SU-DHL-6 (cell line): ENCODE data around the gene RIN3.

Experiments
- EZH2phosphoT487 ChIP-seq: fragments of 200-600 bp; sonication (generic), shearing (Covaris generic); conservative IDR thresholded peaks from 2 replicates; pipeline ENCODE4 v1.6.1; 2018; ENCODE audit warnings: mild to moderate bottlenecking, antibody characterized with exemption, low read length, moderate library complexity, mixed read lengths
- TF ChIP-seq, protein P1 (sequence below): fragments of 200-600 bp; sonication (generic); IDR thresholded peaks from one replicate; pipeline ENCODE4 v1.5.1; 2017; ENCODE audit warnings: antibody characterized with exemption, mild to moderate bottlenecking, low read length, moderate library complexity; ENCODE audit not compliant: insufficient read depth, poor library complexity, severe bottlenecking

DNA sequence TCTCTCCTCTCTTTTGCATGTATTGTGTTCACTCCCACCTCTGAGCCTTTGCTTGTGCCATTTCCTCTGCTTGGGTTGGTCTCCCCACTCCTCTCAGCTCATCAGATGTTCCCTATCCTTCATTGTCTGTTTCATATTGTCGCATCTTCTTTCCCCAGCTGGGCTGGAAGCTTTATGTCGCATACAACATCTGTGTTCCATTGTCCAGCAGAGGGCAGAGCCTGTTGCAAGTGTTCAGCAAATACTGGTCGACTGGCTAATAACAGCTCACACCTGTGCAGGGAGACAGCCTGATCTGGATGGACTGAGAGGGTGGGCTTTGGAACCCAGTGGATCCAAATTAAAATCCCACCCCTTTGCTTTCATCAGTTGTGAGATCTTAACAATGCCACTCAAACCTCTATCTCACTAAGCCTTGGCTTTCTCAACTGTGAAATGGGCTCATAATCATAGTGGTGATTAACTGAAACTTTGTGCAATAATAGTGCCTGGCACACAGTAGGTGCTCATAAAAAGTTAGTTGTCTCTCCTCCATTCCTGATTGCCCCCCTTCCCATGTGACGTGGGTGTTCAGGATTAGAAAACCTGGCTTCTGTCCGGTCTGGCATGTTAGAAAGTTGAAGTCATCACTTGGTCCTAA lies 75.8 kb downstream of the RIN3 start:
- TF ChIP-seq, protein P1, sequence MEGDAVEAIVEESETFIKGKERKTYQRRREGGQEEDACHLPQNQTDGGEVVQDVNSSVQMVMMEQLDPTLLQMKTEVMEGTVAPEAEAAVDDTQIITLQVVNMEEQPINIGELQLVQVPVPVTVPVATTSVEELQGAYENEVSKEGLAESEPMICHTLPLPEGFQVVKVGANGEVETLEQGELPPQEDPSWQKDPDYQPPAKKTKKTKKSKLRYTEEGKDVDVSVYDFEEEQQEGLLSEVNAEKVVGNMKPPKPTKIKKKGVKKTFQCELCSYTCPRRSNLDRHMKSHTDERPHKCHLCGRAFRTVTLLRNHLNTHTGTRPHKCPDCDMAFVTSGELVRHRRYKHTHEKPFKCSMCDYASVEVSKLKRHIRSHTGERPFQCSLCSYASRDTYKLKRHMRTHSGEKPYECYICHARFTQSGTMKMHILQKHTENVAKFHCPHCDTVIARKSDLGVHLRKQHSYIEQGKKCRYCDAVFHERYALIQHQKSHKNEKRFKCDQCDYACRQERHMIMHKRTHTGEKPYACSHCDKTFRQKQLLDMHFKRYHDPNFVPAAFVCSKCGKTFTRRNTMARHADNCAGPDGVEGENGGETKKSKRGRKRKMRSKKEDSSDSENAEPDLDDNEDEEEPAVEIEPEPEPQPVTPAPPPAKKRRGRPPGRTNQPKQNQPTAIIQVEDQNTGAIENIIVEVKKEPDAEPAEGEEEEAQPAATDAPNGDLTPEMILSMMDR: peak; percentile 46
- no peak for TF ChIP-seq EZH2phosphoT487
